GM20431 (cell line): ENCODE measurements around the gene TULP1.

Source experiments
- in situ Hi-C: fragments of 300-500 bp; cut with MseI, MboI; formaldehyde crosslinking; loops from one replicate; pipeline ENCODE4 v1.15.0; 2020; ENCODE audit warnings: low sequenced_read_pairs; ENCODE audit not compliant: unreplicated experiment

Gene TULP1

GRCh38 chr6:35469751-35470662, 42.7 kb downstream of the TULP1 start:
- in situ Hi-C loops, result no loop called here

GRCh38 chr6:35468980-35469750, 43.5 kb downstream of the TULP1 start:
- in situ Hi-C loops, result no loop called here

- in situ Hi-C loops, result no loop called here
Observed at GRCh38 chr6:35468181-35468979, 44.3 kb downstream of the TULP1 start, which contains the start of gene RPL10A. RPL10A (plus strand) TSS chr6:35468401; CDS start chr6:35468435, 34 bp downstream.

GRCh38 chr6:35465646-35466045, 47.0 kb downstream of the TULP1 start:
- in situ Hi-C loops, result no loop called here

GRCh38 chr6:35463292-35463691, 49.4 kb downstream of the TULP1 start:
- in situ Hi-C loops, result no loop called here

- in situ Hi-C loops, result no loop called here
Observed at GRCh38 chr6:35461270-35461669, 51.4 kb downstream of the TULP1 start.

- in situ Hi-C loops, result loop anchor here (10.0 kb wide), 1 partner anchor 113 kb away; the partner anchor contains the start of gene PPARD
Observed at GRCh38 chr6:35457907-35458306, 54.8 kb downstream of the TULP1 start.

- in situ Hi-C loops, result loop anchor here (10.0 kb wide), 1 partner anchor 110 kb away; the partner anchor contains the start of gene PPARD
Observed at GRCh38 chr6:35454391-35455110, 58.1 kb downstream of the TULP1 start.

GRCh38 chr6:35453236-35453635, 59.5 kb downstream of the TULP1 start:
- in situ Hi-C loops, result loop anchor here (10.0 kb wide), 1 partner anchor 108 kb away; the partner anchor contains the start of gene PPARD

- in situ Hi-C loops, result loop anchor here (10.0 kb wide), 1 partner anchor 108 kb away; the partner anchor contains the start of gene PPARD
Observed at GRCh38 chr6:35452183-35453090, 60.3 kb downstream of the TULP1 start, which contains the start of gene FANCE. FANCE (plus strand) TSS chr6:35452338; CDS start chr6:35452546, 208 bp downstream.

GRCh38 chr6:35451354-35452182, 61.1 kb downstream of the TULP1 start:
- in situ Hi-C loops, result loop anchor here (10.0 kb wide), 1 partner anchor 107 kb away; the partner anchor contains the start of gene PPARD

- in situ Hi-C loops, result no loop called here
Observed at GRCh38 chr6:35449287-35449881, 63.3 kb downstream of the TULP1 start.

GRCh38 chr6:35448191-35448590, 64.5 kb downstream of the TULP1 start:
- in situ Hi-C loops, result no loop called here
